Natural killer cell (primary cell): ENCODE results near the gene MIEF1. TPM values are rescaled to one million over a fixed set of nuclear protein-coding genes. Genes with fewer than 3 reads are reported as not detected.
A peak's percentile ranks its signal among the peaks of the same experiment; 100 is the strongest.

Experiments
- ATAC-seq, 3 donors: fragments of 150-1000 bp in 2 of 3; fragments of 200-7000 bp in 1 of 3; cut with Tn5 transposase; 1 replicate in 1 of 3; 2 replicates in 2 of 3; pipeline ENCODE4 v1.10.0; 2021; ENCODE audit warnings: mild to moderate bottlenecking in 2 of 3, moderate library complexity in 2 of 3
- DNase-seq, 2 donors: peaks; one replicate each; pipeline versions ENCODE4 v3.0.0 to v3.0.0-alpha.2; 2013 to 2021; ENCODE audit warnings: mixed read lengths in 1 of 2
- H3K27ac ChIP-seq: one replicate; pipeline ENCODE4 v1.5.1; 2013; ENCODE audit warnings: mild to moderate bottlenecking, low read length
- H3K27me3 ChIP-seq: one replicate; pipeline ENCODE4 v1.6.1; 2013; ENCODE audit warnings: low read length; ENCODE audit not compliant: control insufficient read depth, insufficient read depth
- H3K36me3 ChIP-seq: one replicate; pipeline ENCODE4 v1.6.1; 2013; ENCODE audit warnings: low read length; ENCODE audit not compliant: control insufficient read depth, insufficient read depth
- H3K4me1 ChIP-seq: one replicate; pipeline ENCODE4 v1.6.1; 2013; ENCODE audit warnings: low read length; ENCODE audit not compliant: control insufficient read depth, insufficient read depth
- H3K4me3 ChIP-seq: one replicate; pipeline ENCODE4 v1.5.1; 2013; ENCODE audit warnings: low read length
- H3K9me3 ChIP-seq: one replicate; pipeline ENCODE4 v1.6.1; 2013; ENCODE audit warnings: low read length; ENCODE audit not compliant: control insufficient read depth, insufficient read depth
- H3K27ac Mint-ChIP-seq, 2 donors: one replicate each; pipeline ENCODE4 v1.8.0; 2022; ENCODE audit warnings: mild to moderate bottlenecking in 2 of 2, mixed read lengths in 2 of 2, moderate library complexity in 1 of 2
- H3K27me3 Mint-ChIP-seq, 2 donors: one replicate each; pipeline ENCODE4 v1.8.0; 2022; ENCODE audit warnings: low read depth in 2 of 2, mixed read lengths in 2 of 2
- H3K36me3 Mint-ChIP-seq: one replicate; pipeline ENCODE4 v1.8.0; 2022; ENCODE audit warnings: mixed read lengths
- H3K4me1 Mint-ChIP-seq, 2 donors: one replicate each; pipeline ENCODE4 v1.8.0; 2022; ENCODE audit warnings: mixed read lengths in 2 of 2
- H3K4me3 Mint-ChIP-seq: one replicate; pipeline ENCODE4 v1.8.0; 2022; ENCODE audit warnings: mild to moderate bottlenecking, moderate library complexity, mixed read lengths
- H3K9me3 Mint-ChIP-seq, 2 donors: one replicate each; pipeline ENCODE4 v1.8.0; 2022; ENCODE audit warnings: mixed read lengths in 2 of 2
- CTCF ChIP-seq: fragments of 200-600 bp; IDR thresholded peaks from one replicate; pipeline ENCODE4 v1.8.0; 2022; ENCODE audit warnings: antibody characterized with exemption
- WGBS: methylation state at CpG from one replicate; pipeline ENCODE4 v1.1.7; 2013; ENCODE audit warnings: missing lambda C conversion rate; ENCODE audit not compliant: insufficient coverage; 5-methylcytosine and 5-hydroxymethylcytosine counted together
- intact Hi-C: fragments of 100-400 bp; cut with micrococcal nuclease; formaldehyde crosslinking; loops from one replicate; pipeline ENCODE4 v1.14.2; 2022
- total RNA-seq, 4 donors: library from RNA; stranded (reverse); fragments of 120-200 nt in 1 of 4; gene quantifications; one replicate each; pipeline versions ENCODE4 v1.2.3 to v1.2.4, GENCODE V29; 2013 to 2022

Gene MIEF1
- total RNA-seq, 3 donors from 2014 or later (not counting 1 experiment from before 2014, with no cell fraction given), result 16.1 to 27.6 (median 25.1) TPM

DNA sequence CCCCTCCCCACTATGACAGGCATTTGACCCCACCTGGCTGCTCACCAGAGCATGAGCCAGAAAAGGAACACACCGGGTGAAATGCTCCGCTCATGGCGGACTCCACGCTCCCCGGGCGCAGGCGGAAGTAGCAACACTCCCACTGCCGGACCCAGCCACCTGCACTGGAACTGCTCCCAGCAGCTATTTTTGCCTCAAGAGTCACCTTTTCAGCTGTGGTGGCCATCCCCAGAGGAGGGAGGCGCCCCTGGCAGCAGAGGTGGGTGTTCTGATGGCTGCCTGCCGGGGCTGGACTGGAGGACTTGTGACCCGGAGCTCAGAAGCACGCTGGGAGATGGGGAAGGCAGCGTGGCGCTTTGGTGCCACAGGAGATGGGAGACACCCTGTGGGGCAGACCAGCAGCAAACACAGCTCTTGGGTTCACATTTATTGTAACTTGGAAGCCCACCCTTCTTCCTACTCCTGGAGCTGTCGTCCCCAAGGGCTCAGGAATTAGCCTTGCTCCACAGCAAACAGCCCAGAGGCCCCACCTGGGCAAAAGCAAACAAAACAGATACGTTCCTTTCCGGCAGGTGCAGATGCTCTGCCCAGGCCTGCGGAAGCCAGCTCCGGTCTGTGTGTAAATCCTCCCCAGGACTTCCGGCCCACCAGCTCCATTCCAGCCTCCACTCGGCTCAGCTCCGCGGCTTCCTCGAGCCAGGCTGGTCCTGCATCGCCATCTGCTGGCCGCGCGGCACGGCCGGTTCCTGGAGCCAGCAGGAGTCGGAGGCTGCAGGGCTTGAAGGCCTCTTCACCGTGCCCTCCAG, 26.8 kb downstream of the MIEF1 start:
- intact Hi-C loops, result loop anchor here (1.0 to 2.0 kb wide), 3 partner anchors 34 to 358 kb away; partner anchors contain the start of gene RPL3
- Histone ChIP-seq H3K27ac (peak overlapping the region; percentile 36), H3K9me3 (no peaks in the 10 kb centered on the region), H3K4me3 (no peak overlapping the region), H3K36me3 (peaks cover 37% of the 10 kb centered on the region), H3K27me3 (no peaks in the 10 kb centered on the region), H3K4me1 (peaks cover 76% of the 10 kb centered on the region)
- H3K36me3 Mint-ChIP-seq, result no peaks in the 10 kb centered on the region
- peak overlapping the region; percentile 71 to 75 for H3K27ac Mint-ChIP-seq
- ATAC-seq (peak; percentile 59 to 82 (median 62)), DNase-seq (peak; percentile 87 to 97)
- no peaks in the 10 kb centered on the region for H3K27me3 Mint-ChIP-seq
- TF ChIP-seq CTCF, result peak; percentile 93
- 38% methylated on average over 32 of the region's 32 CpGs for WGBS
- H3K4me1 Mint-ChIP-seq, result peaks cover 54 to 76% of the 10 kb centered on the region in 2 donors
- no peaks in the 10 kb centered on the region for H3K9me3 Mint-ChIP-seq
- peak overlapping the region; percentile 53 for H3K4me3 Mint-ChIP-seq

DNA sequence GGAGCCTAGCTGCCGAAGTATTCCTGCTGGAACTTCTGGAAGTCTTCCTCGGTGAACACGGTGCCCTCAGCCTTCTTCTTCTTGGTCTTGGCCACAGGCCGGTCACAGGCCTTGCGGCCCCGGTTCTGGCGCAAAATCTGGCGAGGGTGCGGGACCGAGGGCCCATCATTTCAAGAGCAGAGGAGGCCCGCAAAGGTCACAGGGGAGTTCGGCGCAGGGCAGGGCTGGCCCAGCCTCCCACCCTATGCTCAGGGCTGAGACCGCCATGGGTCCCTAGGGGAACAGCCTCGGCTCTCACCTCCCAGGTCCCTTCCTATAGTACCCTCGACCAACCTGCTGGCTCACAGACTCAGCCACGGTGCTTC, 27.4 kb downstream of the MIEF1 start:
- intact Hi-C loops, result loop anchor here (1.0 to 2.0 kb wide), 3 partner anchors 34 to 359 kb away; partner anchors contain the start of gene RPL3
- H3K4me1 Mint-ChIP-seq, result peaks cover 54 to 77% of the 10 kb centered on the region in 2 donors
- H3K4me3 ChIP-seq, result no peak overlapping the region

DNA sequence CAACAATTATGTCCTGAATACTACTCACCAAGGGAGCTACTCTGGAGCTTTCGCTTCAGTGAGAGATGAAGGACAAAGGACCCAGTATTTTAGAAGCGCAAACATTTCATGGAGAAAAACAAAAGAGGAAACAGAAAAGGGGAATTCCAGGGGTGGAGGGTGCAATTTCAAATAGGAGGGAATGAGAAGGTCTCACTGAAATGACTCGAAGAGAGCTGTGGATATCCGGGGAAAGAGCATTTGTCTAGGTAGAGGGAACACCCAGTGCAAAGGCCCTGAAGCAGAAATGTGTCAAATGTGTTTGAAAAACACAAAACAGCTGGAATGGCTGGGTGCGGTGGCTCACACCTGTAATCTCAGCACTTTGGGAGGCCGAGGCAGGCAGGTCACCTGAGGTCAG, 28.0 kb downstream of the MIEF1 start:
- H3K36me3 ChIP-seq, result peaks cover 24% of the 10 kb centered on the region
- ATAC-seq (no peak), DNase-seq (no peak)
- no peak overlapping the region for H3K27ac ChIP-seq
- 89% methylated on average over 6 of the region's 6 CpGs for WGBS
- no peaks in the 10 kb centered on the region for H3K9me3 Mint-ChIP-seq
- no peaks in the 10 kb centered on the region for H3K36me3 Mint-ChIP-seq
- intact Hi-C loops, result loop anchor here (2.0 to 10.0 kb wide), 4 partner anchors 187 to 1115 kb away; partner anchors contain the start of gene CBX6
- no peak overlapping the region for H3K4me3 ChIP-seq
- peaks cover 47 to 73% of the 10 kb centered on the region in 2 donors for H3K4me1 Mint-ChIP-seq
- H3K27ac Mint-ChIP-seq, result peak overlapping the region; percentile 92 to 97
- TF ChIP-seq CTCF, result no peak
- peak overlapping the region; percentile 47 for H3K4me3 Mint-ChIP-seq
- H3K9me3 ChIP-seq, result no peaks in the 10 kb centered on the region
- peaks cover 75% of the 10 kb centered on the region for H3K4me1 ChIP-seq
- H3K27me3 ChIP-seq, result no peaks in the 10 kb centered on the region
- H3K27me3 Mint-ChIP-seq, result no peaks in the 10 kb centered on the region

More for the DNA sequence above, 27.4 kb downstream of the MIEF1 start:
- no peak overlapping the region for H3K27ac ChIP-seq
- no peaks in the 10 kb centered on the region for H3K27me3 ChIP-seq
- ATAC-seq (no peak), DNase-seq (no peak)
- no peaks in the 10 kb centered on the region for H3K9me3 ChIP-seq
- H3K4me3 Mint-ChIP-seq, result peak overlapping the region; percentile 53
- H3K36me3 ChIP-seq, result peaks cover 31% of the 10 kb centered on the region
- no peaks in the 10 kb centered on the region for H3K9me3 Mint-ChIP-seq
- no peaks in the 10 kb centered on the region for H3K36me3 Mint-ChIP-seq
- H3K27me3 Mint-ChIP-seq, result no peaks in the 10 kb centered on the region
- H3K4me1 ChIP-seq, result peaks cover 71% of the 10 kb centered on the region
- TF ChIP-seq CTCF, result peak; percentile 62
- 69% methylated on average over 17 of the region's 17 CpGs for WGBS
- H3K27ac Mint-ChIP-seq, result peak overlapping the region; percentile 71 to 75
